ENCODE measurements around the gene METTL26. TPM values are rescaled to one million over a fixed set of nuclear protein-coding genes. Genes with fewer than 3 reads are reported as not detected.

The METTL26 gene
- total and polyA plus RNA-seq, 4 donors, result 26.3 to 69.1 (median 41.4) TPM

- no peak for TF ChIP-seq HNF4A (conservative IDR thresholded peaks at IDR 0.05)
- no peak for TF ChIP-seq FOXA2 (IDR thresholded peaks at IDR 0.05)
Observed at GRCh38 chr16:641326-642188, 5.5 kb upstream of the METTL26 start, which contains the start of gene MCRIP2 (continued).

- Histone ChIP-seq H3K9ac (ENCODE audit: low read depth in 1 of 2, low read length in 2 of 2) (no peak overlapping the region), H3K4me3 (ENCODE audit: low read depth in 1 of 3, low read length in 3 of 3) (peak overlapping the region in 1 of 3 donors; percentile 95), H3K9me3 (ENCODE audit: control insufficient read depth in 4 of 4, low read length in 3 of 4) (no peaks in the 10 kb centered on the region), H3K4me1 (ENCODE audit: control insufficient read depth in 4 of 4, insufficient read depth in 4 of 4, low read length in 3 of 4) (peaks cover 21 to 60% (median 35%) of the 10 kb centered on the region in 4 donors), H3K27ac (ENCODE audit: low read depth in 1 of 2, low read length in 2 of 2) (peak overlapping the region in 1 of 2 donors; percentile 65), H3K36me3 (ENCODE audit: control insufficient read depth in 4 of 4, insufficient read depth in 3 of 4, low read depth in 1 of 4, low read length in 3 of 4) (peaks cover 0 to 1% (median 0%) of the 10 kb centered on the region in 4 donors), H3K27me3 (ENCODE audit: control insufficient read depth in 4 of 4, insufficient read depth in 4 of 4, low read length in 3 of 4) (no peaks in the 10 kb centered on the region)
- 95% methylated on average over 5 of the region's 5 CpGs for WGBS
- TF ChIP-seq YY1 (IDR thresholded peaks at IDR 0.05) (no peak), ZBTB33 (IDR thresholded peaks at IDR 0.05) (no peak), FOXA1 (IDR thresholded peaks at IDR 0.05) (no peak), CTCF (IDR thresholded peaks at IDR 0.05; ENCODE audit: low read depth, low read length, missing input control) (no peak), GABPA (IDR thresholded peaks at IDR 0.05 in 1 of 2, conservative IDR thresholded peaks at IDR 0.05 in 1 of 2) (no peak), RAD21 (IDR thresholded peaks at IDR 0.05) (no peak), RXRA (IDR thresholded peaks at IDR 0.05) (no peak)
- no peak for DNase-seq (ENCODE audit: low spot score)
Observed at GRCh38 chr16:640614-641013, 4.5 kb upstream of the METTL26 start.

GRCh38 chr16:638836-639235, 2.7 kb upstream of the METTL26 start:
- Histone ChIP-seq H3K27me3 (ENCODE audit: control insufficient read depth in 4 of 4, insufficient read depth in 4 of 4, low read length in 3 of 4) (no peaks in the 10 kb centered on the region), H3K27ac (ENCODE audit: low read depth in 1 of 2, low read length in 2 of 2) (no peak overlapping the region)
- no peak for TF ChIP-seq RAD21 (IDR thresholded peaks at IDR 0.05)

GRCh38 chr16:638034-638543, 2.0 kb upstream of the METTL26 start:
- H3K4me1 ChIP-seq (ENCODE audit: control insufficient read depth in 4 of 4, insufficient read depth in 4 of 4, low read length in 3 of 4), result peaks cover 10 to 47% (median 24%) of the 10 kb centered on the region in 4 donors
- H3K9ac ChIP-seq (ENCODE audit: low read depth in 1 of 2, low read length in 2 of 2), result no peak overlapping the region
- no peaks in the 10 kb centered on the region for H3K9me3 ChIP-seq (ENCODE audit: control insufficient read depth in 4 of 4, low read length in 3 of 4)
- peaks cover 0 to 6% (median 0%) of the 10 kb centered on the region in 4 donors for H3K36me3 ChIP-seq (ENCODE audit: control insufficient read depth in 4 of 4, insufficient read depth in 3 of 4, low read depth in 1 of 4, low read length in 3 of 4)
- H3K4me3 ChIP-seq (ENCODE audit: low read depth in 1 of 3, low read length in 3 of 3), result no peak overlapping the region
- no peaks in the 10 kb centered on the region for H3K27me3 ChIP-seq (ENCODE audit: control insufficient read depth in 4 of 4, insufficient read depth in 4 of 4, low read length in 3 of 4)
- H3K27ac ChIP-seq (ENCODE audit: low read depth in 1 of 2, low read length in 2 of 2), result no peak overlapping the region
- 94% methylated on average over 15 of the region's 15 CpGs for WGBS
- DNase-seq (ENCODE audit: low spot score), result no peak
- no peak for TF ChIP-seq TAF1 (conservative IDR thresholded peaks at IDR 0.05)
- no peak for TF ChIP-seq MAX (IDR thresholded peaks at IDR 0.05)
- TF ChIP-seq ATF3 (IDR thresholded peaks at IDR 0.05), result no peak
- TF ChIP-seq EGR1 (IDR thresholded peaks at IDR 0.05; ENCODE audit: low read depth in 2 of 2), result no peak
- no peak for TF ChIP-seq FOXA1 (IDR thresholded peaks at IDR 0.05)
- TF ChIP-seq RAD21 (IDR thresholded peaks at IDR 0.05), result no peak
- no peak for TF ChIP-seq HNF4G (IDR thresholded peaks at IDR 0.05)
- no peak for TF ChIP-seq RXRA (IDR thresholded peaks at IDR 0.05)
- TF ChIP-seq YY1 (IDR thresholded peaks at IDR 0.05), result no peak
- no peak for TF ChIP-seq HNF4A (conservative IDR thresholded peaks at IDR 0.05)
- no peak for TF ChIP-seq ZBTB33 (IDR thresholded peaks at IDR 0.05)
- TF ChIP-seq JUND (IDR thresholded peaks at IDR 0.05), result no peak
- TF ChIP-seq GABPA (IDR thresholded peaks at IDR 0.05 in 1 of 2, conservative IDR thresholded peaks at IDR 0.05 in 1 of 2), result no peak
- TF ChIP-seq NR2F2 (IDR thresholded peaks at IDR 0.05), result no peak

More at GRCh38 chr16:638836-639235, 2.7 kb upstream of the METTL26 start:
- no peaks in the 10 kb centered on the region for H3K9me3 ChIP-seq (ENCODE audit: control insufficient read depth in 4 of 4, low read length in 3 of 4)
- H3K4me3 ChIP-seq (ENCODE audit: low read depth in 1 of 3, low read length in 3 of 3), result no peak overlapping the region
- H3K36me3 ChIP-seq (ENCODE audit: control insufficient read depth in 4 of 4, insufficient read depth in 3 of 4, low read depth in 1 of 4, low read length in 3 of 4), result peaks cover 0 to 2% (median 0%) of the 10 kb centered on the region in 4 donors
- no peak for DNase-seq (ENCODE audit: low spot score)
- H3K9ac ChIP-seq (ENCODE audit: low read depth in 1 of 2, low read length in 2 of 2), result no peak overlapping the region
- WGBS, result 91% methylated on average over 9 of the region's 9 CpGs
- H3K4me1 ChIP-seq (ENCODE audit: control insufficient read depth in 4 of 4, insufficient read depth in 4 of 4, low read length in 3 of 4), result peaks cover 13 to 54% (median 28%) of the 10 kb centered on the region in 4 donors
